BJ (cell line): ENCODE measurements around the gene HINT3. TPM values are rescaled to one million over a fixed set of nuclear protein-coding genes. Genes with fewer than 3 reads are reported as not detected.

ENCODE experiments used
- CTCF ChIA-PET: fragments of 350-600 bp; formaldehyde crosslinking; extraction: SDS; loops from one replicate; lab custom pipeline; 2021; ENCODE audit warnings: antibody characterized with exemption, inconsistent platforms; lab: Yijun Ruan, JAX
- POLR2A ChIA-PET: fragments of 300-600 bp; sonication (Branson Sonifier 250); formaldehyde crosslinking; extraction: SDS; loops from one replicate; lab custom pipeline; 2021; ENCODE audit warnings: antibody characterized with exemption; lab: Charles Lee
- DNase-seq: peaks from one replicate; pipeline ENCODE4 v3.0.0-alpha.2; 2011; ENCODE audit warnings: low read depth
- H3K27me3 ChIP-seq: 2 replicates; pipeline ENCODE4 v1.6.0; 2011; ENCODE audit warnings: low read length; ENCODE audit not compliant: control insufficient read depth, insufficient read depth
- H3K36me3 ChIP-seq: 2 replicates; pipeline ENCODE4 v1.5.1; 2011; ENCODE audit warnings: low read length; ENCODE audit not compliant: control insufficient read depth, insufficient read depth
- H3K4me3 ChIP-seq: 2 replicates; pipeline ENCODE4 v1.5.1; 2011; ENCODE audit warnings: low read depth, mild to moderate bottlenecking, control low read depth, low read length
- polyA plus RNA-seq: library from polyadenylated mRNA; depleted of rRNA; stranded (reverse); fragments of >200 nt; gene quantifications from 2 replicates; pipeline ENCODE4 v1.2.3, GENCODE V29; 2011
- TF ChIP-seq, protein P1 (sequence below): IDR thresholded peaks from 2 replicates; pipeline ENCODE4 v1.5.1; 2011; ENCODE audit warnings: low read depth, mild to moderate bottlenecking, control low read depth, inconsistent platforms, low read length, moderate library complexity; ENCODE audit not compliant: insufficient read depth

HINT3 gene
- polyA plus RNA-seq, 1 experiment: 1.3 TPM

DNA sequence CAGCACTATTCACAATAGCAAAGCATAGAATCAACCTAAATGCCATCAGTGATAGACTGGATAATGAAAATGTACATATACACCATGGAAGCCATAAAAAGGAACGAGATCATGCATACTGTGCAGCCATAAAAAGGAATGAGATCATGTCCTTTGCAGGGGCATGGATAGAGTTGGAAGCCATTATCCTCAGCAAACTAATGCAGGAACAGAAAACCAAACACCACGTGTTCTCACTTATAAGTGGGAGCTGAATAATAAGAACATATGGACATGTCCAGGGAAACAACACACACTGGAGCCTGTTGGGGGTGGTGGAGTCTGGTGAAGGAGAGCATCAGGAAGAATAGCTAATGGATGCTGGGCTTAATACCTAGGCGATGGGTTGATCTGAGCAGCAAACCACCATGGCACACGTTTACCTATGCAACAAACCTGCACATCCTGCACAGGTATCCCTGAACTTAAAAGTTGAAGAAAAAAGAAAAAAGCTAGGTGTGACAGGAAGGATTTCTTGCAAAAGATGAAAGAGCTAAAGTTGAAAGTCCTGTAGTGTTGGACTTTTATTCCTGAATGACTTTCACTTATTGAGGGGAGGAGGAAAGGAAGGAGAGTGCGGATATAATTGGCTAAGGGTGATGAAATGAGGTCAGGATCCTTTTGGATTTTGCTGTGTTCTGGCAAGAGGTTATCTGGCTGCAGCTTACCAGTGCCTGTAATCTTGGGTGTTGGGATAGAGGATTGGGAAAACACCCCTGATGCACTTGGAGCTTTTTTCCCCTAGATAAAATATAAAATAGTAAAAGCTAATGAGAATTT, 38.3 kb downstream of the HINT3 start:
- Histone ChIP-seq H3K4me3 (no peak overlapping the region), H3K27me3 (no peaks in the 10 kb centered on the region), H3K36me3 (no peaks in the 10 kb centered on the region)
- ChIA-PET POLR2A (no interaction called here), CTCF (interaction anchor here (0.7 to 3.5 kb wide), 19 partner anchors 9 to 1721 kb away, joined by 3 to 23 read pairs (median 4); partner anchors contain the start of genes NCOA7, RNF146, RSPO3 and TRMT11)
- DNase-seq: no peak
- TF ChIP-seq, protein P1, sequence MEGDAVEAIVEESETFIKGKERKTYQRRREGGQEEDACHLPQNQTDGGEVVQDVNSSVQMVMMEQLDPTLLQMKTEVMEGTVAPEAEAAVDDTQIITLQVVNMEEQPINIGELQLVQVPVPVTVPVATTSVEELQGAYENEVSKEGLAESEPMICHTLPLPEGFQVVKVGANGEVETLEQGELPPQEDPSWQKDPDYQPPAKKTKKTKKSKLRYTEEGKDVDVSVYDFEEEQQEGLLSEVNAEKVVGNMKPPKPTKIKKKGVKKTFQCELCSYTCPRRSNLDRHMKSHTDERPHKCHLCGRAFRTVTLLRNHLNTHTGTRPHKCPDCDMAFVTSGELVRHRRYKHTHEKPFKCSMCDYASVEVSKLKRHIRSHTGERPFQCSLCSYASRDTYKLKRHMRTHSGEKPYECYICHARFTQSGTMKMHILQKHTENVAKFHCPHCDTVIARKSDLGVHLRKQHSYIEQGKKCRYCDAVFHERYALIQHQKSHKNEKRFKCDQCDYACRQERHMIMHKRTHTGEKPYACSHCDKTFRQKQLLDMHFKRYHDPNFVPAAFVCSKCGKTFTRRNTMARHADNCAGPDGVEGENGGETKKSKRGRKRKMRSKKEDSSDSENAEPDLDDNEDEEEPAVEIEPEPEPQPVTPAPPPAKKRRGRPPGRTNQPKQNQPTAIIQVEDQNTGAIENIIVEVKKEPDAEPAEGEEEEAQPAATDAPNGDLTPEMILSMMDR: no peak

GRCh38 chr6:125995972-125996580, 39.5 kb downstream of the HINT3 start:
- no peaks in the 10 kb centered on the region for H3K27me3 ChIP-seq
- ChIA-PET CTCF (interaction anchor here (0.6 to 3.5 kb wide), 21 partner anchors 9 to 1275 kb away, joined by 3 to 23 read pairs (median 4); partner anchors contain the start of genes RNF146, RSPO3 and TRMT11), POLR2A (no interaction called here)
- TF ChIP-seq, protein P1: peak; percentile 95
- no peaks in the 10 kb centered on the region for H3K36me3 ChIP-seq
- no peak overlapping the region for H3K4me3 ChIP-seq
- no peak for DNase-seq

DNA sequence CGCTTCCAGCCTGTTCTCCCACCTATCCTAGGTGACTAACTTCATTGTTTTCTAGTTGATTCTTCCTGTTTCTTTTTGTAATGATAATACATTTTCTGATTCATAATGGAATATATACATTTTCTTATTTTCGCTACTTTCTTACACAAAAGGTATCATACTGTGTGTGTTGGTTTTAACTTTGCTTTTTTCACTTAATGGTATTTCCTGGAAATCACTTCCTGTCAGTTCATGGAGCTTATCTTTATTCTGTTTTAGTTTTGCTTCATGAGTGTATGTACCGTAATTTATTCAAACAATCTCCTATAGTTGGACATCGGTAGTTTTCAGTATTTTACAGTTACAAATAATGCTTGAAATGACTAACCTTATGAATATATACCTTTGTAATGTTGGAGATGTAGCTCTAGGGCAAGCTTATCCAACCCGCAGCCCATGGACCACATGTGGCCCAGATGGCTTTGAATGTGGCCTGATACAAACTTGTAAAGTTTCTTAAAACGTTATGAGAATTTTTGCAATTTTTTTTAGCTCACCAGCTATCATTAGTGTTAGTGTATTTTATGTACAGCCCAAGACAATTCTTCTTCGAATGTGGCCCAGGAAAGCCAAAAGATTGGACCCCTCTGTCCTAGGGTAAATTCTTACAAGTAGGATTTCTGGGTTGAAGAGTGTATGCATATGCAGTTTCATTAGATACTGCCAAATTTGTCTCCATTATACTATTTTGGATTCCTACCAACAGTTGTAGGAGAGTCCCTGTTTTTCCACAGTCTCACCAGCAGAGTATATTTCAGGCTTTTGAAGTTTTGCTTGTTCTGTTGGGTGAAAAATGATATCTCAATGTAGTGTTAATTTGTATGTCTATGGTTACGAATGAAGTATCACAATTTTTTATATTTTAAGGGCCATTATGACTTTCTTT, 46.4 kb downstream of the HINT3 start:
- Histone ChIP-seq H3K4me3 (no peak overlapping the region), H3K27me3 (no peaks in the 10 kb centered on the region), H3K36me3 (no peaks in the 10 kb centered on the region)
- TF ChIP-seq, protein P1: no peak
- CTCF ChIA-PET: interaction anchor here (2.6 kb wide), 1 partner anchor 10 kb away, joined by 6 read pairs; no protein-coding TSS in a partner anchor
- POLR2A ChIA-PET: no interaction called here
- DNase-seq: no peak

DNA sequence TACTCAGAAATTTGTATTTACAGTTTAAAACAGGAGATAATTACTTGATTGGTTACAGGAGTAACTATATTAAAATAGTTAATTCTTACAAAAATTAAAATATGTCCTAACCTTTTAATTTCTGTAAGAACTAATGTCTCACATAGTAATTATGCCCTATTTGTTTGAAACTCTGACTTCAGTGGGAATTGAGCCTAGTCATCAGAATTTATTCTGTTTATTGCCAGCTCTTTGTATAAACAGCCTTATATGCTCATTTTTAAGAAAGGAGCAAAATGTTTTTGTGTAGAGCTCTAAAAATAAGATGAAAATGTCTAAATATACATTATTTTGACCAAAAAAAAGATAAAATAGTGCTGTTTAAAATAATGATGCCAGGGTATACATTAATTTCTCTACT, 51.2 kb downstream of the HINT3 start:
- POLR2A ChIA-PET: interaction anchor here (0.6 kb wide), 1 partner anchor 917 kb away, joined by 4 read pairs; no protein-coding TSS in a partner anchor
- CTCF ChIA-PET: interaction anchor here (1.1 kb wide), 1 partner anchor 13 kb away, joined by 3 read pairs; no protein-coding TSS in a partner anchor

More for the DNA sequence above, 51.2 kb downstream of the HINT3 start:
- Histone ChIP-seq H3K27me3 (no peaks in the 10 kb centered on the region), H3K36me3 (no peaks in the 10 kb centered on the region), H3K4me3 (no peak overlapping the region)
- TF ChIP-seq, protein P1: no peak
- DNase-seq: no peak
